Measurements from ENCODE around the gene CLDN10. TPM values are rescaled to one million over a fixed set of nuclear protein-coding genes. Genes with fewer than 3 reads are reported as not detected.

CLDN10 gene
- total RNA-seq, 1 donor from 2014 or later, result 0.85 TPM

DNA sequence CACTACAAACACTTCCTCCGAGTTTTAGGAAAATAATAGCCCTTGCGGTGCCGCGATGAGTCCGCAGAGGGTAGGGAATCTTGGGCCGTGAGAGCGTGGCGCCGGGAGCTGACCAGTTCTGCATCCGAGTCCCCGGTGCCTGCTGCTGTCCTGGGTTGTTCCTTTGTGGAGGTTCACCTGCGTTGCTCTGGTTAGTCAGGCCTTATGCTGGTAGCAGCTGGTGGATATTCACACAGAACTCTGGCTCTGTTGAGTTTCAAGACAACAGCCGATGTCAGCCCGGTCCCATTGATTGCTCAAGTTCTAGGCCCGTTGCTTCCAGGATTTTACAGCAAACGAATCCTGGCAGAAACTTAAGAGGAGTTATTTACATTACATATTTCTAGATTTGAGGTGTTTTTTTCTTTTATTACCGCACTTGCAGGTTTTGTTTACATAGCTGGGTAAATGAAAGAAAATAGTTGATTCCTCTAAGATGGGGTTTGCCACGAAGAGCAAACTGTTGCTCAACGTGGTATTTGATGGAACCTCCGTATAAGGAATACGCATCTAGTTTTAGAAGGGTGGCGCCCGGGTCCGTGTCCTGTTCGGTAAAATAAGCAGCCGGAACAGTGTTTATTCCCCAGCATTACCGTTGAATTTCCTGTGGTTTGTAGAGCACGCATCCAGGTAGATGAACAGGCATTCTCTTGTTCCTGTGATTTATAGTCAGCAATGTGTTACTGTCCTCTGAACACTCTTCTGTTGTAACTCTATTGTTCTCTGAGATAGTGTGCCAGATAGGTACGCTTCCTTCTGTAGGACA is 1.3 kb downstream of the CLDN10 start:
- no peaks in the 10 kb centered on the region for H3K9me3 ChIP-seq
- no peak overlapping the region for H3K27ac ChIP-seq
- H3K4me1 ChIP-seq, result no peaks in the 10 kb centered on the region
- no peak for DNase-seq (ENCODE audit: low spot score in 2 of 2)
- no peaks in the 10 kb centered on the region for H3K36me3 ChIP-seq
- H3K27me3 ChIP-seq, result no peaks in the 10 kb centered on the region
- intact Hi-C loops (cut with DNase I), result no loop called here
- no peak overlapping the region for H3K4me3 ChIP-seq
- TF ChIP-seq, protein P1, sequence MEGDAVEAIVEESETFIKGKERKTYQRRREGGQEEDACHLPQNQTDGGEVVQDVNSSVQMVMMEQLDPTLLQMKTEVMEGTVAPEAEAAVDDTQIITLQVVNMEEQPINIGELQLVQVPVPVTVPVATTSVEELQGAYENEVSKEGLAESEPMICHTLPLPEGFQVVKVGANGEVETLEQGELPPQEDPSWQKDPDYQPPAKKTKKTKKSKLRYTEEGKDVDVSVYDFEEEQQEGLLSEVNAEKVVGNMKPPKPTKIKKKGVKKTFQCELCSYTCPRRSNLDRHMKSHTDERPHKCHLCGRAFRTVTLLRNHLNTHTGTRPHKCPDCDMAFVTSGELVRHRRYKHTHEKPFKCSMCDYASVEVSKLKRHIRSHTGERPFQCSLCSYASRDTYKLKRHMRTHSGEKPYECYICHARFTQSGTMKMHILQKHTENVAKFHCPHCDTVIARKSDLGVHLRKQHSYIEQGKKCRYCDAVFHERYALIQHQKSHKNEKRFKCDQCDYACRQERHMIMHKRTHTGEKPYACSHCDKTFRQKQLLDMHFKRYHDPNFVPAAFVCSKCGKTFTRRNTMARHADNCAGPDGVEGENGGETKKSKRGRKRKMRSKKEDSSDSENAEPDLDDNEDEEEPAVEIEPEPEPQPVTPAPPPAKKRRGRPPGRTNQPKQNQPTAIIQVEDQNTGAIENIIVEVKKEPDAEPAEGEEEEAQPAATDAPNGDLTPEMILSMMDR (IDR thresholded peaks at IDR 0.05), result no peak

DNA sequence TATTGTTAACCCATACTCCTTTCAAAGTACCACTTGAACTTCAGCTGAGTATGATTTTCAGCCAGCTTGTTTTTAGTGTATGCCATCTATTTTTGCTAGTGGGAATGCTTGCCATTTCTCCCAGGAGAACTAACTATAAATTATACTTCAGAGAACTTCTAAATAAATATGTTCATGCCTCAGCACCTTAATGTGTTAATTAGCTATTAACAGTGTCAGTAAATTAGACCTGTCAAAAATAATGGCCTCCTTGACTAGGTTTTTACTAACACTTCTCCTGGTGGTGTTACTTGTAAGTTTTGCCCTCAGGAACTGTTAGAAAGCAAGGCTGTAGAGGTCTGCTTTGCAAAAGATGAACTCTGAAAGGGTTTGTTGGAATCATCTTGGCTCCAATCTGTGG is 4.5 kb downstream of the CLDN10 start:
- no peak for DNase-seq (ENCODE audit: low spot score in 2 of 2)
- H3K27ac ChIP-seq, result no peak overlapping the region
- no peaks in the 10 kb centered on the region for H3K4me1 ChIP-seq
- intact Hi-C loops (cut with DNase I), result no loop called here
- TF ChIP-seq, protein P1 (IDR thresholded peaks at IDR 0.05), result no peak
- H3K9me3 ChIP-seq, result no peaks in the 10 kb centered on the region
- no peaks in the 10 kb centered on the region for H3K36me3 ChIP-seq
- H3K4me3 ChIP-seq, result no peak overlapping the region
- no peaks in the 10 kb centered on the region for H3K27me3 ChIP-seq

DNA sequence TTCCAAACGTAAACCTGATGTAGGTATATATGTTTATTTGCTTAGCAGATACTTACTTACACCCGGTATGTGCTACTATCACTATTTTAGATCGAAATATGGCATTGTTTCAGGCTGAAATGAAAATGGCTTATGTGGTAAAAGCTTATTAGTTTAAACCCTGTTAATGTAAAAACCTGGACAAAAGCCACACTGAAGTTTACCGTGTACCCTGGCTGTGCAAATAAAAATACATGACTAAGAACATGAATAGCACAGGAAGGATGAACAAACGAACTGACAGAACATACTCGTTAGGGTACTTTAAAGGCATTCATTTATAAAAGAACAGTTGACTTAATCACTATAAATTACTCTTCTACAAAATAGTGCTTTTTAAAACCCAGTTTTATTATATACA is 6.6 kb downstream of the CLDN10 start:
- TF ChIP-seq, protein P1 (IDR thresholded peaks at IDR 0.05), result no peak
- intact Hi-C loops (cut with DNase I), result no loop called here
- Histone ChIP-seq H3K4me1 (no peaks in the 10 kb centered on the region), H3K9me3 (no peaks in the 10 kb centered on the region), H3K27ac (no peak overlapping the region), H3K27me3 (no peaks in the 10 kb centered on the region), H3K4me3 (no peak overlapping the region), H3K36me3 (no peaks in the 10 kb centered on the region)
- DNase-seq (ENCODE audit: low spot score in 2 of 2), result no peak

DNA sequence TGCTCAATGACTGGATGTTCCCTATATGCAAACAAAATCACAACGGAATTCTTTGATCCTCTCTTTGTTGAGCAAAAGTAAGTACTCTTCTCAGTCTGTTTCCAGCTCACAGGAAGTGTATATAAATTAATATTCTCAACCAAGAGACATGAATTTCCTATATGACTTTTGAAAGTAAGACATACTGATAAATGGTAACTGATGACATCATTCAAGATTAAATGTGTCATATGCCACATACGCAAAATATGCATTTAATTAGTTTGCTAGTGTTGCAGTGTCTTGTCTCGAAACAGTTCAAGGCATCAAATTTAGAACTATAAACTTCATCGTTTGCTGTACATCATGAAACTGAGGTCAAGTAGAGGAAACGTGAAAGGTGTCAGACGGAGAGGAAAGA is 7.9 kb downstream of the CLDN10 start:
- intact Hi-C loops (cut with DNase I), result no loop called here
- H3K36me3 ChIP-seq, result no peaks in the 10 kb centered on the region
- TF ChIP-seq, protein P1 (IDR thresholded peaks at IDR 0.05), result no peak
- H3K27me3 ChIP-seq, result no peaks in the 10 kb centered on the region
- H3K4me1 ChIP-seq, result no peaks in the 10 kb centered on the region
- no peak for DNase-seq (ENCODE audit: low spot score in 2 of 2)
- H3K4me3 ChIP-seq, result no peak overlapping the region
- H3K27ac ChIP-seq, result no peak overlapping the region
- H3K9me3 ChIP-seq, result peaks cover 0 to 3% of the 10 kb centered on the region in 2 donors

DNA sequence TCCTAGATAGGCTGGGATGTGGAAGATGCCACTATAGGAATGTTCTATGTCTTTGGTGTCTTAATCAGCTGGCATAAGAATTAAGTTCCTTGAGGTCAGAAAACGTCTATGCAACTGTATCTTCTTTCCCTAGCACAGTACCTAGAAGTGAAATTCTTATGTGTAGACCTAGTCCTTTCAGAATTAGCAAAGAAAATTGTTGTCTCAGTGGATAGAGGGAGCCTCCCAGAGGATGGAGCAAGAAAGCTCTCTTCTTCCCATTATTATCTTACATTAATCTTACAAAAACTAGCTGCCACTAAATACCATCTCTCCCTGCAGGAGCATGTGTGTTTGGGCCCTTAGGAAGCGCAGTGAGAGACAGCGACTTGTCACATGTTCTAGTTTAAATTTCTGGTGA is 11.6 kb downstream of the CLDN10 start:
- peaks cover 0 to 3% of the 10 kb centered on the region in 2 donors for H3K9me3 ChIP-seq
- intact Hi-C loops (cut with DNase I), result no loop called here
- H3K4me3 ChIP-seq, result no peak overlapping the region
- no peak overlapping the region for H3K27ac ChIP-seq
- TF ChIP-seq, protein P1 (IDR thresholded peaks at IDR 0.05), result no peak
- no peaks in the 10 kb centered on the region for H3K27me3 ChIP-seq
- DNase-seq (ENCODE audit: low spot score in 2 of 2), result no peak
- no peaks in the 10 kb centered on the region for H3K36me3 ChIP-seq
- no peaks in the 10 kb centered on the region for H3K4me1 ChIP-seq

All from ascending aorta (tissue), 2 donors.